Gastrocnemius medialis (tissue), 4 donors: ENCODE measurements around the gene THBD. TPM values are rescaled to one million over a fixed set of nuclear protein-coding genes. Genes with fewer than 3 reads are reported as not detected.

ENCODE experiments used
- ATAC-seq, 2 donors: fragments of 150-250 bp; one replicate each; pipeline ENCODE4 v1.9.1; 2016
- DNase-seq, 2 donors: peaks; one replicate each; pipeline ENCODE4 v3.0.0-alpha.2; 2019
- H3K27ac ChIP-seq, 4 donors: fragments of 200-600 bp; sonication (generic); 1 replicate in 1 of 4; 2 replicates in 3 of 4; pipeline ENCODE4 v1.5.1; 2016 to 2018; ENCODE audit warnings: mild to moderate bottlenecking in 2 of 4, moderate library complexity in 1 of 4
- H3K27me3 ChIP-seq, 3 donors: fragments of 200-600 bp; sonication (generic) in 2 of 3; 1 replicate in 1 of 3; 2 replicates in 2 of 3; pipeline versions ENCODE4 v1.5.1 to v1.6.0; 2016 to 2019; ENCODE audit warnings: mild to moderate bottlenecking in 1 of 3, moderate library complexity in 1 of 3
- H3K36me3 ChIP-seq, 2 donors: fragments of 200-600 bp; sonication (generic) in 1 of 2; one replicate each; pipeline ENCODE4 v1.5.1; 2017 to 2018
- H3K4me1 ChIP-seq, 2 donors: fragments of 200-600 bp; sonication (generic) in 1 of 2; one replicate each; pipeline ENCODE4 v1.5.1; 2016 to 2017; ENCODE audit warnings: mild to moderate bottlenecking in 2 of 2
- H3K4me3 ChIP-seq, 4 donors: fragments of 200-600 bp; sonication (generic) in 3 of 4; 1 replicate in 1 of 4; 2 replicates in 3 of 4; pipeline ENCODE4 v1.5.1; 2016 to 2019; ENCODE audit warnings: mild to moderate bottlenecking in 2 of 4
- H3K9me3 ChIP-seq, 3 donors: fragments of 200-600 bp; sonication (generic) in 2 of 3; 1 replicate in 1 of 3; 2 replicates in 2 of 3; pipeline ENCODE4 v1.5.1; 2016 to 2019
- CTCF ChIP-seq, 5 experiments: fragments of 450-650 bp in 3 of 5; fragments of 200-600 bp in 2 of 5; sonication (generic) in 2 of 5; IDR thresholded peaks in 4 of 5; conservative IDR thresholded peaks in 1 of 5; 1 replicate in 4 of 5; 2 replicates in 1 of 5; pipeline ENCODE4 v1.5.1; 2016 to 2019; ENCODE audit warnings: antibody characterized with exemption in 5 of 5, mild to moderate bottlenecking in 3 of 5, moderate library complexity in 3 of 5
- POLR2A ChIP-seq, 2 donors: fragments of 450-650 bp; IDR thresholded peaks; one replicate each; pipeline ENCODE4 v1.6.1; 2017; ENCODE audit warnings: antibody characterized with exemption in 2 of 2, mild to moderate bottlenecking in 2 of 2, moderate library complexity in 2 of 2
- in situ Hi-C, 4 donors: fragments of 200-750 bp; cut with MboI; loops; one replicate each; pipeline versions ENCODE4 v1.15.0 to v1.8.0; 2017; ENCODE audit warnings: low sequenced_read_pairs in 4 of 4
- intact Hi-C: fragments of 100-400 bp; cut with DNase I; formaldehyde crosslinking; loops from one replicate; pipeline ENCODE4 v1.15.1; 2023; ENCODE audit warnings: low total_unique reads
- total RNA-seq, 4 donors: library from RNA; depleted of rRNA; stranded (reverse); fragments of >200 nt; gene quantifications; one replicate each; pipeline versions ENCODE4 v1.1.0 to v1.2.3, GENCODE V29; 2016

Gene THBD
- total RNA-seq, 4 donors from 2014 or later: 9.0 to 25.7 (median 17.5) TPM

GRCh38 chr20:23047738-23048214 lies 1.7 kb downstream of the THBD start:
- TF ChIP-seq POLR2A (IDR thresholded peaks at IDR 0.05) (no peak), CTCF (IDR thresholded peaks at IDR 0.05 in 4 of 5, conservative IDR thresholded peaks at IDR 0.05 in 1 of 5) (no peak)
- in situ Hi-C loops: loop anchor here (10.0 to 25.0 kb wide), 4 partner anchors 290 to 360 kb away; no protein-coding TSS in a partner anchor
- H3K4me3 ChIP-seq: peak overlapping the region; percentile 63 to 84 (median 72)
- no peaks in the 10 kb centered on the region for H3K27me3 ChIP-seq
- peak; percentile 22 to 53 for DNase-seq
- intact Hi-C loops: loop anchor here (5.0 to 10.0 kb wide), 2 partner anchors 115 to 353 kb away; no protein-coding TSS in a partner anchor
- H3K9me3 ChIP-seq: no peaks in the 10 kb centered on the region
- H3K27ac ChIP-seq: peak overlapping the region; percentile 93 to 95 (median 94)
- no peaks in the 10 kb centered on the region for H3K36me3 ChIP-seq
- no peak for ATAC-seq
- peaks cover 30 to 43% of the 10 kb centered on the region in 2 donors for H3K4me1 ChIP-seq

DNA sequence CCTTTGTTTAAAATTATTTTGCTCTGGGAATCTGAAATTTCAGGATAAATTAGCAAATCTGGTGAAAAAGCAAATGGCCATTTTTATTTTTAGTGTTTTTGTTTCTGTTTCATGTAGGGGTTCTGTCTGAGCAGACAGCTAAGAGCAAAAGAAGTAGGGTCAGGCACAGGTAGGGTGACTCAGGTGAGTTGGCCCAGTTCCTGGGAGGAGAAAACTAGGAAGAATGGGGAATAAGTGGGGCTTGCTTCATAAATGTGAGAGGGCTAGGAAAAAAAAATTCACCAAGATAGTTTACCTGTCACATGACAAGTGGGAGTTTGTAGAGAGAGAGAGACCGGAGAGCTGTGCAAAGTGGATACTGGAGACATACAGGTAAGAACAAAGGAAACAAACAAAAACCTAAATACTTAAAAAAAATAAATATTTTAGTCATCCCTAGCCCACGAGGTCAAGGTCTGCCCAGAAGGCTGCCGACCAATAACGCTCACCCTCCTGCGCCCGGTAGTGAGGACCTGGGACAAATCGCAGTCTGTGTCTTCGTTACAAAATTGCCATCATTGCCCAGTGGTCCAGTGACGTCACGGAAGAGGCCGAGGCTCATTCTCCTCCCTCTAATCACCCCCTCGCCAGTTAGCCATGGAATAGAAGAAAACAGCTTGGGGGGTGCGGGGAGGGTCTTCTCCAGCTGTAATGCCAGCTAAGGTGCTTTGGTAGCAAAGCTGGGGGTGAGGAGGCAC lies 2.3 kb downstream of the THBD start:
- intact Hi-C loops: loop anchor here (5.0 to 10.0 kb wide), 2 partner anchors 115 to 352 kb away; no protein-coding TSS in a partner anchor
- no peak for ATAC-seq

GRCh38 chr20:23046431-23046830 lies 3.0 kb downstream of the THBD start:
- Histone ChIP-seq H3K27me3 (no peaks in the 10 kb centered on the region), H3K4me3 (peak overlapping the region; percentile 21 to 84 (median 68)), H3K9me3 (no peaks in the 10 kb centered on the region), H3K36me3 (no peaks in the 10 kb centered on the region), H3K27ac (peak overlapping the region in 3 of 4 donors; percentile 23 to 95 (median 94)), H3K4me1 (peaks cover 30 to 37% of the 10 kb centered on the region in 2 donors)
- TF ChIP-seq POLR2A (IDR thresholded peaks at IDR 0.05) (no peak), CTCF (IDR thresholded peaks at IDR 0.05 in 4 of 5, conservative IDR thresholded peaks at IDR 0.05 in 1 of 5) (no peak)
- DNase-seq (no peak), ATAC-seq (no peak)
- in situ Hi-C loops (loop anchor here (10.0 to 25.0 kb wide), 4 partner anchors 291 to 359 kb away; no protein-coding TSS in a partner anchor), intact Hi-C loops (loop anchor here (5.0 to 10.0 kb wide), 2 partner anchors 116 to 352 kb away; no protein-coding TSS in a partner anchor)

More for the DNA sequence above, 2.3 kb downstream of the THBD start:
- in situ Hi-C loops: loop anchor here (10.0 to 25.0 kb wide), 4 partner anchors 290 to 360 kb away; no protein-coding TSS in a partner anchor
- Histone ChIP-seq H3K27ac (peak overlapping the region; percentile 93 to 95 (median 94)), H3K4me3 (peak overlapping the region; percentile 63 to 84 (median 72)), H3K9me3 (no peaks in the 10 kb centered on the region), H3K36me3 (no peaks in the 10 kb centered on the region), H3K4me1 (peaks cover 30 to 43% of the 10 kb centered on the region in 2 donors), H3K27me3 (no peaks in the 10 kb centered on the region)
- TF ChIP-seq POLR2A (IDR thresholded peaks at IDR 0.05): no peak
- no peak for TF ChIP-seq CTCF (IDR thresholded peaks at IDR 0.05 in 4 of 5, conservative IDR thresholded peaks at IDR 0.05 in 1 of 5)
- DNase-seq: no peak

GRCh38 chr20:23043376-23043775 lies 6.1 kb downstream of the THBD start:
- no peak overlapping the region for H3K4me3 ChIP-seq
- ATAC-seq (no peak), DNase-seq (no peak)
- H3K9me3 ChIP-seq: no peaks in the 10 kb centered on the region
- intact Hi-C loops (loop anchor here (10.0 kb wide), 1 partner anchor 349 kb away; no protein-coding TSS in a partner anchor), in situ Hi-C loops (loop anchor here (10.0 to 25.0 kb wide), 4 partner anchors 294 to 356 kb away; no protein-coding TSS in a partner anchor)
- no peak for TF ChIP-seq POLR2A (IDR thresholded peaks at IDR 0.05)
- peak in 1 of 5 experiments; percentile 23 for TF ChIP-seq CTCF (IDR thresholded peaks at IDR 0.05 in 4 of 5, conservative IDR thresholded peaks at IDR 0.05 in 1 of 5)
- H3K4me1 ChIP-seq: peaks cover 30 to 35% of the 10 kb centered on the region in 2 donors
- peaks cover 0 to 5% (median 0%) of the 10 kb centered on the region in 3 donors for H3K27me3 ChIP-seq
- H3K27ac ChIP-seq: no peak overlapping the region
- H3K36me3 ChIP-seq: no peaks in the 10 kb centered on the region
